ENCODE measurements around the gene TCP1. TPM values are rescaled to one million over a fixed set of nuclear protein-coding genes. Genes with fewer than 3 reads are reported as not detected.

Gene TCP1
- total RNA-seq, 1 experiment from 2014 or later = 528 TPM

DNA sequence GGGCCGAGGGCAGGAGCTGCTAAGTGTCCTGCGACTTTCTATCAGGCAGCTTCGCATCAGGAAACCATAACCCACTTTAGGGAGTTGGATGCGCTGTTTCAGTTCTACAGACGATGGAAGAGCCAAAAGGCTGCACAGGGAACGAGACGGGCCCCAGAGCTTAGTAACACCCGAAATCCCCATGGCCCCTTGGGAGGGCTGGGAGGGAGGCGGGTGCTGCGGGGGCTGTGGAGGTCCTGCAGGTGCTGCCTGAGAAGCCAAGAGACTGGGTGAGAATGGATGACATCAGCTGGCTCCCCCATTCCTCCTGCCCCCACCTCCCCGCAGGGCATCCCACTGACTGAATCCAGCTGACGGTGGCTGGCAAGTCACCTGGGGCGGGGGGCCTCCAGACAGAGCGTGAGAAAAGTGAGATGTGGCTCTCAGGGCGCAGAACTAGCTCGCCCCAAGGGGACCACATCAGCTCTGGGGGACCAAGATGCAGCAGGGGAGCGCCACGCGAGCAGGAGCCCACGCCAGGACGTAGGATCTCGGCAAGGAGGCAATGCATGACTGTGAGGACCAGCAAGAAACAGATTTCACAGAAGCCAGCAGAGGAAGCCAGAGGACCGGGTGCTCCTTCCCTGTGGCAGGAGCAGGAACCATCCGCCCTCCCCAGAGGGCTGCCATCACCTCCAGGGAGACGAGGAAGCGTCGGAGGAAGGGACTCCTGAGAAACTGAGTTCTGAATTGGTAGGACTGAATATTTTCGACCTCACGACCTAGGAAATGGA, 47.5 kb upstream of the TCP1 start:
- no peaks in the 10 kb centered on the region for H3K27me3 ChIP-seq (replicated peaks; ENCODE audit: insufficient read depth, low read depth, low read length, poor library complexity)
- H3K4me1 ChIP-seq (ENCODE audit: insufficient read depth, low read length, poor library complexity, severe bottlenecking) = no peaks in the 10 kb centered on the region
- ChIA-PET POLR2A (ENCODE audit: low non-redundant PET) (no interaction called here), CTCF (no interaction called here)
- no peak for DNase-seq (ENCODE audit: low spot score)
- no peaks in the 10 kb centered on the region for H3K9me3 ChIP-seq (ENCODE audit: low read depth, low read length, poor library complexity, severe bottlenecking)
- BruUV-seq (replicated peaks) = no TSS peak
- H3K27ac ChIP-seq (ENCODE audit: low read depth, low read length, poor library complexity, severe bottlenecking) = no peak overlapping the region
- TF ChIP-seq EZH2 (IDR thresholded peaks at IDR 0.05; ENCODE audit: borderline replicate concordance, low read depth, low read length, poor library complexity, severe bottlenecking) = no peak
- TF ChIP-seq, protein P1, sequence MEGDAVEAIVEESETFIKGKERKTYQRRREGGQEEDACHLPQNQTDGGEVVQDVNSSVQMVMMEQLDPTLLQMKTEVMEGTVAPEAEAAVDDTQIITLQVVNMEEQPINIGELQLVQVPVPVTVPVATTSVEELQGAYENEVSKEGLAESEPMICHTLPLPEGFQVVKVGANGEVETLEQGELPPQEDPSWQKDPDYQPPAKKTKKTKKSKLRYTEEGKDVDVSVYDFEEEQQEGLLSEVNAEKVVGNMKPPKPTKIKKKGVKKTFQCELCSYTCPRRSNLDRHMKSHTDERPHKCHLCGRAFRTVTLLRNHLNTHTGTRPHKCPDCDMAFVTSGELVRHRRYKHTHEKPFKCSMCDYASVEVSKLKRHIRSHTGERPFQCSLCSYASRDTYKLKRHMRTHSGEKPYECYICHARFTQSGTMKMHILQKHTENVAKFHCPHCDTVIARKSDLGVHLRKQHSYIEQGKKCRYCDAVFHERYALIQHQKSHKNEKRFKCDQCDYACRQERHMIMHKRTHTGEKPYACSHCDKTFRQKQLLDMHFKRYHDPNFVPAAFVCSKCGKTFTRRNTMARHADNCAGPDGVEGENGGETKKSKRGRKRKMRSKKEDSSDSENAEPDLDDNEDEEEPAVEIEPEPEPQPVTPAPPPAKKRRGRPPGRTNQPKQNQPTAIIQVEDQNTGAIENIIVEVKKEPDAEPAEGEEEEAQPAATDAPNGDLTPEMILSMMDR (conservative IDR thresholded peaks at IDR 0.05; ENCODE audit: low read depth, low read length) = no peak
- no peaks in the 10 kb centered on the region for H3K36me3 ChIP-seq (ENCODE audit: insufficient read depth, low read length, poor library complexity, severe bottlenecking)
- no peak overlapping the region for H3K4me3 ChIP-seq (ENCODE audit: low read depth, low read length, poor library complexity, severe bottlenecking)
- intact Hi-C loops (cut with micrococcal nuclease; ENCODE audit: unreplicated experiment) = no loop called here

DNA sequence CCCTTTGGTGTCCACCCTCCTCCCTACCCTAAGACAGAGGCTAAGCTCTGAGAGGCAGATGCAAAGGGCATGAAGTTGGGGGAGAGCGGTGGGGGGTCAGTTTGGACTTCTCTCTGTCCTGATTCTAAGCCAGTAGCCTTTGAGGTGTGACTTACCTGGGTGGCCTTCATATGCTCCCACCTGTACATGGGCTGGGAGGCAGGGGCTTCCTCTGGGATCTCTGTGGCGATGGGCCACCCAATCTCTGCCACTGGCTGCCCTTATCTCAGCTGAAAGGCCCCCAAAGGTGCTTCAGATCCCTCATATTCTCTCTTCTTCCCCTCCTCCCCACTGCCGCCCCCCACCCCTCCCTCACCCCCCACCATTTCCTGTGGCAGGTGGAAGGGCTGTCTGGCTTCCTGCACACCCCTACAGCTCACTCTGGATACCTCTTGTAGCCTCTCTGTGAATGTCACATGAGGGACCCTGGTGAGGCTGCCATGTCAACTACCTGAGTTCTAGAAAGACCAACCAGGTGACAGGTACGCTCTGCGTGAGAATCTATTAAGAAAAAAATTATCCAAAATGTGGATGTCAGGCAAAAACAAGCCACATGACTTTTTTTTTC, 44.7 kb upstream of the TCP1 start:
- no peaks in the 10 kb centered on the region for H3K9me3 ChIP-seq (ENCODE audit: low read depth, low read length, poor library complexity, severe bottlenecking)
- no peak for DNase-seq (ENCODE audit: low spot score)
- ChIA-PET POLR2A (ENCODE audit: low non-redundant PET) (no interaction called here), CTCF (no interaction called here)
- intact Hi-C loops (cut with micrococcal nuclease; ENCODE audit: unreplicated experiment) = no loop called here
- no peaks in the 10 kb centered on the region for H3K27me3 ChIP-seq (replicated peaks; ENCODE audit: insufficient read depth, low read depth, low read length, poor library complexity)
- no peak overlapping the region for H3K27ac ChIP-seq (ENCODE audit: low read depth, low read length, poor library complexity, severe bottlenecking)
- H3K4me3 ChIP-seq (ENCODE audit: low read depth, low read length, poor library complexity, severe bottlenecking) = no peak overlapping the region
- peaks cover 22% of the 10 kb centered on the region for H3K4me1 ChIP-seq (ENCODE audit: insufficient read depth, low read length, poor library complexity, severe bottlenecking)
- no peak for TF ChIP-seq EZH2 (IDR thresholded peaks at IDR 0.05; ENCODE audit: borderline replicate concordance, low read depth, low read length, poor library complexity, severe bottlenecking)
- TF ChIP-seq, protein P1 (conservative IDR thresholded peaks at IDR 0.05; ENCODE audit: low read depth, low read length) = no peak
- H3K36me3 ChIP-seq (ENCODE audit: insufficient read depth, low read length, poor library complexity, severe bottlenecking) = no peaks in the 10 kb centered on the region
- no TSS peak for BruUV-seq (replicated peaks)

DNA sequence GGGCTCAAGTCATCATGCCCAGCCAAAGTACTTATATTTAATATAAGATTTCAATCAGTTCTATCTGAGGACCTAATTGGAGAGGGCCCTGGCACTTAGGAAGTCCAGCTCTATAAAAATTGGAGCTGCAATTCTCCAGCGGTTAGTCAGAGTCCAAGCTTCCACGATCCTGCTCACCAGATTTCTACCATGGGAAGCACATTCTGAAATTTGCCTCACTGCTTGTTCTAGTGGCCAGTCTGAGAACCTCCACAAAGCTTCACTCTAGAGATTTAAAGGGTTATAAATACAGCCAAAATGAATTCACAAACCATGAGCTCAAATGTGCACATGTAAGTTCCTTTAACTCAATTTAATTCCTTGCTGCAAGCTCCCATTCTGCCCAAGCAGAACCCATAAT, 44.2 kb upstream of the TCP1 start:
- intact Hi-C loops (cut with micrococcal nuclease; ENCODE audit: unreplicated experiment) = no loop called here
- POLR2A ChIA-PET (ENCODE audit: low non-redundant PET) = no interaction called here
- no TSS peak for BruUV-seq (replicated peaks)
- H3K4me1 ChIP-seq (ENCODE audit: insufficient read depth, low read length, poor library complexity, severe bottlenecking) = peaks cover 27% of the 10 kb centered on the region
- no peak overlapping the region for H3K4me3 ChIP-seq (ENCODE audit: low read depth, low read length, poor library complexity, severe bottlenecking)
- CTCF ChIA-PET = no interaction called here
- H3K9me3 ChIP-seq (ENCODE audit: low read depth, low read length, poor library complexity, severe bottlenecking) = no peaks in the 10 kb centered on the region
- TF ChIP-seq, protein P1 (conservative IDR thresholded peaks at IDR 0.05; ENCODE audit: low read depth, low read length) = no peak
- TF ChIP-seq EZH2 (IDR thresholded peaks at IDR 0.05; ENCODE audit: borderline replicate concordance, low read depth, low read length, poor library complexity, severe bottlenecking) = no peak
- H3K27me3 ChIP-seq (replicated peaks; ENCODE audit: insufficient read depth, low read depth, low read length, poor library complexity) = no peaks in the 10 kb centered on the region
- no peak overlapping the region for H3K27ac ChIP-seq (ENCODE audit: low read depth, low read length, poor library complexity, severe bottlenecking)
- DNase-seq (ENCODE audit: low spot score) = no peak
- no peaks in the 10 kb centered on the region for H3K36me3 ChIP-seq (ENCODE audit: insufficient read depth, low read length, poor library complexity, severe bottlenecking)
